Astrocyte (in vitro differentiated cells and primary cell): ENCODE results near the gene CDH23. TPM values are rescaled to one million over a fixed set of nuclear protein-coding genes. Genes with fewer than 3 reads are reported as not detected.

Source experiments
- DNase-seq: peaks from one replicate; pipeline ENCODE4 v3.0.0-alpha.2; 2010; ENCODE audit warnings: low read depth
- FAIRE-seq: peaks from 2 replicates; lab custom pipeline; 2011; peaks lifted over from hg19 to GRCh38; lab: Jason Lieb, UNC
- H2AFZ ChIP-seq: 2 replicates; pipeline ENCODE4 v1.6.0; 2012; ENCODE audit warnings: low read depth, low read length, inconsistent platforms
- H3K27ac ChIP-seq: 2 replicates; pipeline ENCODE4 v1.5.1; 2011; ENCODE audit warnings: low read depth, low read length, inconsistent platforms
- H3K27me3 ChIP-seq: 2 replicates; pipeline ENCODE4 v1.6.0; 2011; ENCODE audit warnings: low read length, inconsistent platforms; ENCODE audit not compliant: insufficient read depth
- H3K36me3 ChIP-seq: 2 replicates; pipeline ENCODE4 v1.5.1; 2011; ENCODE audit warnings: low read length, inconsistent platforms; ENCODE audit not compliant: insufficient read depth
- H3K4me1 ChIP-seq: 2 replicates; pipeline ENCODE4 v1.5.1; 2011; ENCODE audit warnings: low read length, inconsistent platforms; ENCODE audit not compliant: insufficient read depth
- H3K4me2 ChIP-seq: 2 replicates; pipeline ENCODE4 v1.6.0; 2012; ENCODE audit warnings: low read length, inconsistent platforms
- H3K4me3 ChIP-seq: 2 replicates; pipeline ENCODE4 v1.5.1; 2011; ENCODE audit warnings: low read depth, mild to moderate bottlenecking, low read length, inconsistent platforms; ENCODE audit not compliant: insufficient read depth
- H3K79me2 ChIP-seq: 2 replicates; pipeline ENCODE4 v1.6.0; 2012; ENCODE audit warnings: mild to moderate bottlenecking, low read length, inconsistent platforms; ENCODE audit not compliant: insufficient read depth
- H3K9ac ChIP-seq: 2 replicates; pipeline ENCODE4 v1.6.0; 2012; ENCODE audit warnings: mild to moderate bottlenecking, low read length, inconsistent platforms
- H3K9me3 ChIP-seq: 2 replicates; pipeline ENCODE4 v1.5.1; 2012; ENCODE audit warnings: low read depth, mild to moderate bottlenecking, low read length, inconsistent platforms; ENCODE audit not compliant: insufficient read depth
- H4K20me1 ChIP-seq: 2 replicates; pipeline ENCODE4 v1.6.0; 2012; ENCODE audit warnings: low read length, inconsistent platforms; ENCODE audit not compliant: insufficient read depth
- H3K27ac Mint-ChIP-seq: one replicate; pipeline ENCODE4 v1.8.0; 2021; ENCODE audit warnings: mild to moderate bottlenecking, mixed read lengths; ENCODE audit not compliant: unreplicated experiment
- H3K27me3 Mint-ChIP-seq: one replicate; pipeline ENCODE4 v1.8.0; 2021; ENCODE audit warnings: low read depth, mixed read lengths; ENCODE audit not compliant: unreplicated experiment
- H3K36me3 Mint-ChIP-seq: one replicate; pipeline ENCODE4 v1.8.0; 2021; ENCODE audit warnings: low read depth, mixed read lengths; ENCODE audit not compliant: unreplicated experiment
- H3K4me1 Mint-ChIP-seq: one replicate; pipeline ENCODE4 v1.8.0; 2021; ENCODE audit warnings: low read depth, mixed read lengths; ENCODE audit not compliant: unreplicated experiment
- H3K4me3 Mint-ChIP-seq: one replicate; pipeline ENCODE4 v1.8.0; 2021; ENCODE audit warnings: mild to moderate bottlenecking, moderate library complexity, mixed read lengths; ENCODE audit not compliant: unreplicated experiment
- H3K9me3 Mint-ChIP-seq: one replicate; pipeline ENCODE4 v1.8.0; 2021; ENCODE audit warnings: mild to moderate bottlenecking, mixed read lengths; ENCODE audit not compliant: unreplicated experiment
- EZH2 ChIP-seq: IDR thresholded peaks from 2 replicates; pipeline ENCODE4 v1.6.1; 2012; ENCODE audit warnings: mild to moderate bottlenecking, low read length, inconsistent platforms; ENCODE audit not compliant: insufficient read depth
- total RNA-seq: library from RNA; stranded (reverse); gene quantifications from 2 replicates; pipeline ENCODE4 v1.2.1, GENCODE V29; 2021
- TF ChIP-seq, protein P1 (sequence below): IDR thresholded peaks from 2 replicates; pipeline ENCODE4 v1.5.1; 2011; ENCODE audit warnings: low read depth, mild to moderate bottlenecking, inconsistent platforms, low read length, moderate library complexity; ENCODE audit not compliant: insufficient read depth

The CDH23 gene
- total RNA-seq, 1 donor from 2014 or later, result not detected

DNA sequence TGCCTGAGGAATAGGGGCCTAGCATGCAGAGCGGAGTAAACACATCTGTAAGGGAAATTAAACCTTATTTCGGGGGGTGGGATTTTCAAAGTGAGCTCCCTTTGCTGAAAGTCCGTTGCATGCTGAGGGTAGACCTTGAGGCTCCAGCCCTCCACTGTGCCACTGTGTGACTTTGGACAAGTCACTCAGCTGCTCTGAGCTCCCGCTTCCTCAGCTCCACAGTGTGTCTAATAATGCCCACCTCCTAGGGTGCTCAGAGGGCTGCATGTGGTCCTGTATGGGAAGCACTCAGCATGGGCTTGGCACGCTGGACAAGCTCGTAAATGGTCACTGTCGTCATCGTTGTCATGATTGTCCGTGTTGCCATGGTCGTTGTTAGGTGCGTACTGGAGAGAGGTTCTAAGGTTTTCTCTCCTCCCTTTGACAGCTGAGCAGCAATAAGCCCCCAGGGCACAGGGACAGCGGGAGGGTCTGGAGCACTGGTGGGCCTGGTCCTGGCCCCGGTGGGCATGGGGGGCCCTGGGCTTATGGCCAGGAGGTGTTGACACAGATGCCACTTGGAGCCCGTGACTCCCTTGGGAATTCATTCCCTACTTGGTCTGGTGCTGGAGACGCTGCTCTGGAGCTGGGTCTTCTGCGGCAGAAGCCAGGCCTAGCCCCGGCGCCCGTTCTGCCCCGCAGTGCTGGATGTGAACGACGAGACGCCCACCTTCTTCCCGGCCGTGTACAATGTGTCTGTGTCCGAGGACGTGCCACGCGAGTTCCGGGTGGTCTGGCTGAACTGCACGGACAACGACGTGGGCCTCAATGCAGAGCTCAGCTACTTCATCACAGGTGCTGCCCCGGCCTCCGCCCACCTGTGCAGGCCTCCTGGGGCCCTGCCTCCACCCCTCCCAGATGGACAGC lies 309.7 kb downstream of the CDH23 start:
- Histone ChIP-seq H3K79me2 (no peaks in the 10 kb centered on the region), H3K4me2 (no peak overlapping the region), H3K27me3 (peaks cover 8% of the 10 kb centered on the region), H3K4me1 (no peaks in the 10 kb centered on the region), H4K20me1 (no peaks in the 10 kb centered on the region), H3K36me3 (no peaks in the 10 kb centered on the region), H3K9ac (no peak overlapping the region), H3K27ac (no peak overlapping the region), H3K4me3 (no peak overlapping the region), H3K9me3 (no peaks in the 10 kb centered on the region), H2AFZ (no peak overlapping the region)
- H3K4me1 Mint-ChIP-seq, result no peaks in the 10 kb centered on the region
- no peaks in the 10 kb centered on the region for H3K9me3 Mint-ChIP-seq
- TF ChIP-seq EZH2, result no peak
- TF ChIP-seq, protein P1, sequence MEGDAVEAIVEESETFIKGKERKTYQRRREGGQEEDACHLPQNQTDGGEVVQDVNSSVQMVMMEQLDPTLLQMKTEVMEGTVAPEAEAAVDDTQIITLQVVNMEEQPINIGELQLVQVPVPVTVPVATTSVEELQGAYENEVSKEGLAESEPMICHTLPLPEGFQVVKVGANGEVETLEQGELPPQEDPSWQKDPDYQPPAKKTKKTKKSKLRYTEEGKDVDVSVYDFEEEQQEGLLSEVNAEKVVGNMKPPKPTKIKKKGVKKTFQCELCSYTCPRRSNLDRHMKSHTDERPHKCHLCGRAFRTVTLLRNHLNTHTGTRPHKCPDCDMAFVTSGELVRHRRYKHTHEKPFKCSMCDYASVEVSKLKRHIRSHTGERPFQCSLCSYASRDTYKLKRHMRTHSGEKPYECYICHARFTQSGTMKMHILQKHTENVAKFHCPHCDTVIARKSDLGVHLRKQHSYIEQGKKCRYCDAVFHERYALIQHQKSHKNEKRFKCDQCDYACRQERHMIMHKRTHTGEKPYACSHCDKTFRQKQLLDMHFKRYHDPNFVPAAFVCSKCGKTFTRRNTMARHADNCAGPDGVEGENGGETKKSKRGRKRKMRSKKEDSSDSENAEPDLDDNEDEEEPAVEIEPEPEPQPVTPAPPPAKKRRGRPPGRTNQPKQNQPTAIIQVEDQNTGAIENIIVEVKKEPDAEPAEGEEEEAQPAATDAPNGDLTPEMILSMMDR, result no peak
- no peak overlapping the region for H3K4me3 Mint-ChIP-seq
- no peak overlapping the region for H3K27ac Mint-ChIP-seq
- FAIRE-seq, result no peak
- H3K27me3 Mint-ChIP-seq, result peaks cover 45% of the 10 kb centered on the region
- H3K36me3 Mint-ChIP-seq, result no peaks in the 10 kb centered on the region
- DNase-seq, result no peak

DNA sequence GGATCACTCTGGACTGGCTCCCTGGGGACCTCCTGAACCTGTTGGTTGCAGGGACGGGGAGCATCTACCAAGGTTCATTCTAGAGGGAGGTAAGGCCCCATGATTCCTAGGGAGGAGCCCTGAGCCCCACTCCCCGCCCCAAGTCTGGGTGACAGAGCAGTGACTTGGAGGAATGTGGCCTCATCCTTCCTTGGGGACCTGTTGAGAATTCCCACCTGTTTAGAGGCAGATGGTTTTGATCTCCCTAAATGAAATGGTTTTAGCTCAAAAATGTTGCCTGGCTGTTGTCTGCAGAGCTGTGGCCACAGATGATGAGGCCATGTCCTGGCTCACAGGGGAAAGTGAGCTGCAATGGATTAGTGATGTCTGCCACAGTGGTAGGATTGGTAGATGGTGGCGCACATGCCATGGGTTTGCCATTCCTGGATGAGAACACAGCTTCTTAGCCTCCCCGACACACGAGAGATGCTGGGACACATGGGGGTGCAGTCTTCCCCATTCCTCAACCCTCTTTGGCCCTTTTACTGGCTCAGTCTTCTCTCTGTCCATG lies 310.6 kb downstream of the CDH23 start:
- Histone ChIP-seq H3K4me3 (no peak overlapping the region), H3K79me2 (no peaks in the 10 kb centered on the region), H3K9me3 (no peaks in the 10 kb centered on the region), H4K20me1 (no peaks in the 10 kb centered on the region), H3K27ac (no peak overlapping the region), H3K4me1 (no peaks in the 10 kb centered on the region), H2AFZ (no peak overlapping the region), H3K9ac (no peak overlapping the region), H3K36me3 (no peaks in the 10 kb centered on the region), H3K4me2 (no peak overlapping the region), H3K27me3 (peaks cover 8% of the 10 kb centered on the region)
- H3K27ac Mint-ChIP-seq, result no peak overlapping the region
- no peak for TF ChIP-seq EZH2
- TF ChIP-seq, protein P1, result no peak
- H3K4me1 Mint-ChIP-seq, result no peaks in the 10 kb centered on the region
- H3K4me3 Mint-ChIP-seq, result no peak overlapping the region
- no peaks in the 10 kb centered on the region for H3K36me3 Mint-ChIP-seq
- peaks cover 45% of the 10 kb centered on the region for H3K27me3 Mint-ChIP-seq
- H3K9me3 Mint-ChIP-seq, result no peaks in the 10 kb centered on the region
- DNase-seq (no peak), FAIRE-seq (no peak)
